ENCODE results near the gene RARRES1.

The RARRES1 gene, protein sequence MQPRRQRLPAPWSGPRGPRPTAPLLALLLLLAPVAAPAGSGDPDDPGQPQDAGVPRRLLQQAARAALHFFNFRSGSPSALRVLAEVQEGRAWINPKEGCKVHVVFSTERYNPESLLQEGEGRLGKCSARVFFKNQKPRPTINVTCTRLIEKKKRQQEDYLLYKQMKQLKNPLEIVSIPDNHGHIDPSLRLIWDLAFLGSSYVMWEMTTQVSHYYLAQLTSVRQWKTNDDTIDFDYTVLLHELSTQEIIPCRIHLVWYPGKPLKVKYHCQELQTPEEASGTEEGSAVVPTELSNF

DNA sequence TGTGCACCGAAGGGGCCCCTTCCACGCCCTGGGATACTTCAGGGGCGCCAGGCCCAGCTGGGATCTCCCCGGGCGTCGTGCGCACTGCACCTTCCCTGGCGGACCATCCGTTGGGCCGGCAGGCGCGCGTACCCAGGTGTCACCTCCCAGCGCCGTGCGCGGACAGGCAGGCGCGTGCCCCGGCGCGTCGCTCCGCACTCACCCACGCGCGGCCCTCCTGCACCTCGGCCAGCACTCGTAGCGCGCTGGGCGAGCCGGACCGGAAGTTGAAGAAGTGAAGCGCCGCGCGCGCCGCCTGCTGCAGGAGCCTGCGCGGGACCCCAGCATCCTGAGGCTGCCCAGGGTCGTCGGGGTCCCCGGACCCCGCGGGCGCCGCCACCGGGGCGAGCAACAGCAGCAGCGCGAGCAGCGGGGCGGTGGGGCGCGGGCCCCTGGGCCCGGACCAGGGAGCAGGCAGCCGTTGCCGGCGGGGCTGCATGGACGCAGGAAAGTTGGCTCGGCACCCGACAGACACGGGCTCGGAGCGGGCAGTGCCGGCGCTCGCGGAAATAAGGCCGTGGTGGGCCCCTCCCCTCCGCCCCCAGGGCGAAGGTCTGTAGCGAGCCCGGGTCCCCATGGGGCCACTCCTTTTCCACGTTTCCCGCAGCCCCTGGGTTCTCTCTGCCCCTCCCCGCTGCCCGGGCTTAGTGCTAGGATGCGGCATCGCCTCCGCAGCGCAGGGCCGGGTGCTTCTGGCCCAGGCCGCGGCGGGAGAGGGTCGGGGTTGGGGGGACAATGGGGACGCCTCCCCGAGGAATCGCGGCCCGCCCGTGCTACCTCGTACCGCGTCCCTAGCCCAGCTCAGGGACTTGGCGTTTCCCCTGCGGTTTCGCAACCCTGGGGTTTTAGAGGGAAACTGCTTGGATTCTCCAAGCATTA is at the start of gene RARRES1:
Gene RARRES1, minus strand, starts transcription at position 520 of the 918 bp plus-strand sequence. Its CDS starts 42 bp downstream, at position 478.
- H3K27ac Mint-ChIP-seq = no peak within 1 kb of the TSS
- H3K27me3 Mint-ChIP-seq (ENCODE audit: low read depth) = no peaks in the 10 kb centered on the region
- H3K9me3 Mint-ChIP-seq = no peaks in the 10 kb centered on the region
- peaks cover 2% of the 10 kb centered on the region for H3K36me3 Mint-ChIP-seq (ENCODE audit: low read depth)
- peaks cover 10% of the 10 kb centered on the region for H3K4me1 Mint-ChIP-seq (ENCODE audit: low read depth)
- H3K4me3 Mint-ChIP-seq = peak within 1 kb of the TSS; percentile 14

DNA sequence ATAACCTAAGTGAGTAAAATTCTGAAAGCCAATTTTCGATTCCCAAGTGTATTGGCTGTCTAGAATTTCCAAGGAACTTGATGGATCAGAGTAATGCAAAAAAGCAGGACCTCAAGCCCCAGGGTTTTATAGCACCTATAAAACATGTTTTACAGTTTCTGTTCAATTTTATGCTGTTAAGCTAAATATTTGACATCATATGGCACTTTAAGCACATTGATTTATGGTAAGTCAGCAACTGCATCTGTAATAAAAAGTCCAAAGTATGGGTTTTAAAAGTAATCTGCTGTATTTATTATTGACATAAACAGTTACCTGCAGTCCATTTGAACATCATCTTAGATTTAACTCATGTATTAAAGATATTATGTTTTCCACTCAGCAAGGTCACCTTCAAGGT is 49.6 kb upstream of the RARRES1 start:
- Mint-ChIP-seq H3K27me3 (ENCODE audit: low read depth) (no peaks in the 10 kb centered on the region), H3K9me3 (no peaks in the 10 kb centered on the region), H3K36me3 (ENCODE audit: low read depth) (no peaks in the 10 kb centered on the region), H3K4me1 (ENCODE audit: low read depth) (no peaks in the 10 kb centered on the region), H3K27ac (no peak overlapping the region), H3K4me3 (no peak overlapping the region)

DNA sequence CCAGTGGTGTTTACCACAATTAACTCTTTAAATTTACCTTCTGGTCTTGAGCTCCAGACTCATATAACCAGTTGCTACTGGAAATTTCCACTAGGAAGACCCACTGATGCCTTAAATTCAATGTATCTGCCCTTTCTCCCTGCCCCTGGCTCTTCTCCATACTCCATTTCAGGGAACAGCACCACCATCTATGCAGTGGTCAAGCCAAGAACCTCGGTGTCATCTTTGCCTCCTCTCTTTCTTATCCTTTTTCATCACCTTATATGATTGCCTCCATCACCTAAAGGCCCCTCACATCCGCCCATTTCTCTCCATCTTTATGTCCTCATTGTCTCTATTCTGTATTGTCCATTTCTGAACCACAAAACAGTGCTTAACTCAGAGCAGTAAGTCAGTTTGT is 48.9 kb upstream of the RARRES1 start:
- no peak overlapping the region for H3K27ac Mint-ChIP-seq
- H3K4me1 Mint-ChIP-seq (ENCODE audit: low read depth) = no peaks in the 10 kb centered on the region
- no peaks in the 10 kb centered on the region for H3K36me3 Mint-ChIP-seq (ENCODE audit: low read depth)
- no peaks in the 10 kb centered on the region for H3K27me3 Mint-ChIP-seq (ENCODE audit: low read depth)
- no peaks in the 10 kb centered on the region for H3K9me3 Mint-ChIP-seq
- H3K4me3 Mint-ChIP-seq = no peak overlapping the region

DNA sequence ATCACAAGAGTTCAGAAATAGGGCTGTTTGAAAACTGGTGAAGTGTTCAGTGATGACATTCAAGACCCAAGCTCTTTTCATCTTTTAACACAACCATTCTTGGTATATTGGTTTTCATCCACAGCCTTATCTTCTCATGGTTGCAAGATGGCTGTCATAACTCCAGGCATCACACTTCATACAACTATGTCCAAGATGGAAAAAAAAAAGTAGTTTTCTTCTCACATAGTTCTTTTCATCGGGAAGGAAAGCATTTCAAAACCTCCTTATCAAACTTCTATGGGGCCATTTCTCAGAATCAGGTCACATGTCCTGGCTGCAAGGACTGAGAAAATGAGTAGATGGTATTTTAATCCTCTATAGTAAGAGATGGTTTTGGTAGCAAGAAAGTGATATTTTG is 48.5 kb upstream of the RARRES1 start:
- H3K4me1 Mint-ChIP-seq (ENCODE audit: low read depth) = no peaks in the 10 kb centered on the region
- H3K27me3 Mint-ChIP-seq (ENCODE audit: low read depth) = no peaks in the 10 kb centered on the region
- no peaks in the 10 kb centered on the region for H3K9me3 Mint-ChIP-seq
- no peak overlapping the region for H3K27ac Mint-ChIP-seq
- no peak overlapping the region for H3K4me3 Mint-ChIP-seq
- no peaks in the 10 kb centered on the region for H3K36me3 Mint-ChIP-seq (ENCODE audit: low read depth)

DNA sequence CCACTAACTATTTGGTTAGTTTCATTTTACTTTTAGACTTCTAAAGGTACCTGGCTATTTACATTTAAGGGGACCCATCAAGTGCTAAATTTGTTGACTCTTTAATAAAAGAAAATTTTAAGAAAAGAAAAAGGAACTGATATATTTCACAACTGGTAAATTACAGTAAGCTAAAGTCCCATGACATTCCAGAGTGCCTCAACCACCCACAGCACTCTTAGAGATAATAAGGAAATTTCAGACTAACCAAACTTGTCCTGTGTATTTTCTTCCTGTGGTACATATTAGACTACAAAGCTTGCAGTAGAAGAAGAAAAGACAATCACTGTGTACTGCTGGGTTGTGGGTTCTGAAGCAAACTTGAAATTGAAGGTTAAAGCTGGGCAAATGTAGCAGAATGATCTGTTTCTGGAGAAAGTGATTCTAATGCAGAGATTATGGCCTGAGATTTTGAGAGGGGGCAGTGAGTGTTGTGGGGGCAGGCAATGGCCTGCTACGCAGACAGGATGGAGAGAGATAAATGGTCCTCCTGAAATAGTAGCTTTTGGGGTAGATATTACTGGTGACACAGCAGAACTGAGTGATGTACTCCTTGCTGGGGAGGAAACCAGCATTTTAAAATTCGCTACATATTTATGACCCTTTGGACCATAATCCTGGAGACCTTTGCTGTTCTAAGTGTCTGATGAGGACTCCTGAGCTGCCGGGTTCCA is 45.1 kb upstream of the RARRES1 start:
- Mint-ChIP-seq H3K36me3 (ENCODE audit: low read depth) (peaks cover 4% of the 10 kb centered on the region), H3K27ac (no peak overlapping the region), H3K4me3 (no peak overlapping the region), H3K9me3 (no peaks in the 10 kb centered on the region), H3K27me3 (ENCODE audit: low read depth) (no peaks in the 10 kb centered on the region), H3K4me1 (ENCODE audit: low read depth) (peaks cover 4% of the 10 kb centered on the region)

DNA sequence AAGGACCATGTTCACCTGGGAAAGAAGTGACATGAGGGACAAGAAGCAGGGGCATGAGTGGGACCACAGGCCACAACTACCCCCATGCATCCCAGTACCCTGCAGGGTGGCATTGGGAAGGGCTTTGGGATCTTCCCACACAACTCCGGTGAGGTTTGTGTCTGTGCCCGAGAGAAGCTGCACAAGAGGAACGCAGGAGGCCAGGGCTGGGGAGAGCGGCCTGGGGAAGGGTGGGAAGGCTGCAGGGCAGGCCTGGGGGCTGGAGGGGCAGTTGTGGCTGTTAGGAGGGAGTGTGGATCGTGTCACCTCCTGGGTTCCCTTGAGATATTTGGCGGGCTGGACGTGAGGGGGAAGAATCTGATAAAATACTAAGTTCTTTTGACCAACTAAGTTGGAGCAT is 44.3 kb upstream of the RARRES1 start:
- H3K27me3 Mint-ChIP-seq (ENCODE audit: low read depth) = no peaks in the 10 kb centered on the region
- H3K27ac Mint-ChIP-seq = no peak overlapping the region
- H3K4me3 Mint-ChIP-seq = no peak overlapping the region
- H3K9me3 Mint-ChIP-seq = no peaks in the 10 kb centered on the region
- H3K36me3 Mint-ChIP-seq (ENCODE audit: low read depth) = peaks cover 4% of the 10 kb centered on the region
- peaks cover 4% of the 10 kb centered on the region for H3K4me1 Mint-ChIP-seq (ENCODE audit: low read depth)

DNA sequence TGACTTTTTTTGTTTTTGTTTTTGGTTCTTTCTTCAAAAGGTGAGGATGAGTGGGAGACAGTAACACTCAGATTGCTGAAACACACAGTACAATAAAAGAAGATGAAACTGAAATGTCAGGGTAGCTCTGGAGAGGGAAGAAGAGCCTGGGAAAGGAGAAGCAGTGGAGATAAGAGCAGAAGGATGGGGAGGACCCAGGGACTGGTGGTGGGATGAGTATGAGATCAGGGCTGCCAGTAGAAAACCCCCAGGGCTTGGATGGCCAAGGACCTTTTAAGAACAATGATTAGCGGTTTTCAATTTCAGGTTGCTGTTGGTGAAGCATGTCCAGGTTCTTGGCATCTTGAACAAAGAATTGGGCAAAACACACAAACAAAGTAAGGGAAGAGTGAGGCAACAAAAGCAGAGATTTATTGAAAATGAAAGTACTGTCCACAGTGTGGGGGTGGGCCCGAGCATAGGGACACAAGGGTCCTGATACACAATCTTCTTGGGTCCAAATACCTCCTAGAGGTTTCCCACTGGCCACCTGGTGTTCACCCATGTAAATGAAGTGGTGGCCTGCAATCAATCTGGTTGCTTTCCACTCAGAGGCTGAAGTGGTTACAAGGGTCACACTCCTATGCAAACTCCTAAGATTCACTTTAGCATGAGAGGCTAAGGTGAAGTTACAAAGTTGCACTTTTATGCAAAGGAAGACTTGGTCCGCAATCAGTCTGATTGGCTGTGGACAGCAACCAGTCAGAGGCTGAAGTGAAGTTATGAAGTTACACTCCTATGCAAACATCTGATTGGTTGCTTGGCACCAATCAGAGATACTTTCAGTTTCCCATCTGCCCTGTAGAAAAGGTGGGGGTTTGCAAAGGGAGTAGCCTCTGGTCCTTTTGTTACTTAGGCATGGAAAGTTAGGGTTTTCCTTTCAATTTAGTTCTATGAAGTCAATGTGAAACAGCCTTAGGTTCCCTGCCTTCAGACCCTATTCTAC is 43.5 kb upstream of the RARRES1 start:
- Mint-ChIP-seq H3K9me3 (no peaks in the 10 kb centered on the region), H3K27ac (no peak overlapping the region), H3K4me3 (no peak overlapping the region)

DNA sequence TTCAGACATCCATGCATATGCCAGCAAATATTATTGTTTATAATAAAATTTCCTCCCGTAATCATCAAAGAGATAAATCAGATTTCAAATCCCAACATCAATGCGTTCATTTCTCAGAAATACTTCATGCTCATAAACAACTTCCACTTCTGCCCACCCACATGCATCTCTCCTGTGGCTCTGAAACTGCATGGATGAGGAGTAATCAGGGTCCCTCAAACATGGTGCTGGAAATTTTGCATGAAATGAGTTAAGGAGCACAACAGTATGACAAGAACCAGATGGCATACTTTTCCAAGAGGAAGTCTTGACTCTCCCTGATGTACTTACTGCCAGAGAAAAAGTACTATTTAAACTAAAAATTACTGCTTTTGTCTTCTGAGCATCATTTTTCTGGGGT is 42.7 kb upstream of the RARRES1 start:
- H3K9me3 Mint-ChIP-seq = no peaks in the 10 kb centered on the region
- peaks cover 4% of the 10 kb centered on the region for H3K36me3 Mint-ChIP-seq (ENCODE audit: low read depth)
- peaks cover 4% of the 10 kb centered on the region for H3K4me1 Mint-ChIP-seq (ENCODE audit: low read depth)
- H3K4me3 Mint-ChIP-seq = no peak overlapping the region
- no peaks in the 10 kb centered on the region for H3K27me3 Mint-ChIP-seq (ENCODE audit: low read depth)
- H3K27ac Mint-ChIP-seq = no peak overlapping the region

More for the DNA sequence above, 43.5 kb upstream of the RARRES1 start:
- Mint-ChIP-seq H3K4me1 (ENCODE audit: low read depth) (peaks cover 4% of the 10 kb centered on the region), H3K36me3 (ENCODE audit: low read depth) (peaks cover 4% of the 10 kb centered on the region), H3K27me3 (ENCODE audit: low read depth) (no peaks in the 10 kb centered on the region)

DNA sequence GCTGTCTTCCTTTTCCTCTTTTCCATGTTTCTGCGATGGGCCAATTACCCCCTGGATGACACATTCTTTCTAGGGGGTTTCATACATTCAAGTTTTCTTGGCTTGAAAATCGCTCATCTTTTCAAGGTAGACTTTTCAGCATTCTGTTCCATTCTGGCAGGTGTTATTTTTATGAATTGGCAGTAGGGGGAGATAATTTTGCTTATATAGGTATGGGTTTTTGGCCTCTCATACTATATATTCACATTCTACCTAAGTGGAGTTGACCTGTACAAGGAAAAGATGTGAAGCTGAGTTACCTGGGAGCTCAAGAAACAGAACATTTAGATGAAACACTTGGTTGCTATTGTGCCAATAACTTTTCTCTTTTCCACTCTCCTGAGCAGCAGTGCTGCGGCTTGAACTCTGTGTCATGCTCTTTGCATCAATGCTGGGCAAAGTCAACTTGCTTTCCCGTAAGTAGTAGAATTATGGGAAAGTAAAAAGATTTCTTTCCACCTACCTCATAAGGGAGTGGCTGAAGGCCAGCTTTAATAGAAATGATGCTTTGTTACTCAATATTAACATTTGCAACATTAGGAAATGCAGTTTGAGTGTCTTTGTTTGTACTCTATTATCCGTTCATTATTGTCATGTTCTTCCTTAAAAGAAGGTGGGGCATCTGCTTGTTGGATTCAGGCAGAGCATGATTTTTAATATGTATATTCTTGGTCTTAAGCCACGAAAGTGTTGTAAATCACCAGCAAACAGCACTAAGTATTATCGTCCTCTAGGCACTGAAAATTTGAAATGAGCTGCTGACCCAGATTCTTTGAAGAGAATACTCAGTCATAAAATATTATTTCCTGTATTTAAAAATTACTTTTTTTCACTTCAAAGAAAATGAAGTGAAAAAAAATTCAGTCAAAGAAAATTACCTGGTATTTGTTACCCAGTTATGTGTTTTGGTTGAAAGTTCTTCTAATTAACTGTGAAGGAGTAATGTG is 41.9 kb upstream of the RARRES1 start:
- Mint-ChIP-seq H3K27ac (no peak overlapping the region), H3K27me3 (ENCODE audit: low read depth) (no peaks in the 10 kb centered on the region), H3K36me3 (ENCODE audit: low read depth) (peaks cover 4% of the 10 kb centered on the region), H3K4me1 (ENCODE audit: low read depth) (peaks cover 4% of the 10 kb centered on the region), H3K4me3 (no peak overlapping the region), H3K9me3 (no peaks in the 10 kb centered on the region)

DNA sequence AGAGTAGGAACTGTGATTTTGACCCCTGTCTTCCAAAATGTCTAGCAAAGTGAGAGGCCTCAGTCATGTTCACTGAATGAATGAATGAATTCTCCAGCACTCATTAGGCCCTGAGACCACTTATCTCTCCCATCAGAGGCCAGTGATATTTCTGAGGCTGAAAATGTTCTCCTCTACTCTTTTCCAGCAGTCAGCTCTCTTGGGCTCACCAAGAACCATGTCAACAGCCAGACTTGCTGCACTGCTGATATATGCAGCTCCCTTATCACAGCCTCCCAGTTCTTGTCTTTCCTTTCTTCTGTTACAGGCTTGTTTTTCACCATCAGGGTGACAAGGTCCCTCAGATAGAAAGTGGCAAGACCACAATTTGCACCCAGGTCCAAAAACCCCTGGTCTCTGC is 40.9 kb upstream of the RARRES1 start:
- H3K27me3 Mint-ChIP-seq (ENCODE audit: low read depth) = no peaks in the 10 kb centered on the region
- peaks cover 4% of the 10 kb centered on the region for H3K4me1 Mint-ChIP-seq (ENCODE audit: low read depth)
- no peak overlapping the region for H3K27ac Mint-ChIP-seq
- H3K9me3 Mint-ChIP-seq = no peaks in the 10 kb centered on the region
- H3K36me3 Mint-ChIP-seq (ENCODE audit: low read depth) = peaks cover 4% of the 10 kb centered on the region
- no peak overlapping the region for H3K4me3 Mint-ChIP-seq

DNA sequence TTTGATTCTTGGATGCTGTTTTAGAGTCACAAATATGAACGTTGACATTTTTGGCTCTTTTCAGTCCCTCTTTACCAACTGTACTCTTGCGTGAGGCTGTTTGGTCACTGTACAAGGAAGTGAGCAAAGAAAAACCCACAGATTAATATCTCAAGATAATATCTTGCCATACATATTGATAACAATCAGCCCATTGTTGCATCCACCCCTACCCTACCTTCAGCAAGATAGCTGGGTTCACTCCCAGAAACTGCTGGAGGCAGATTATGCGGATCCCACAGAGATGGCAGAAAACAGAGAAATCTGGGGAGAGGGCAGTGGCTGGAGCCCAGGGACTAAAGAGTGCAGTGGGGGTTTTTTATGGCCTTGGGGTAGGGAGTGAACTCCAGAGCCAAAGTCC is 39.7 kb upstream of the RARRES1 start:
- H3K27me3 Mint-ChIP-seq (ENCODE audit: low read depth) = no peaks in the 10 kb centered on the region
- H3K27ac Mint-ChIP-seq = no peak overlapping the region

DNA sequence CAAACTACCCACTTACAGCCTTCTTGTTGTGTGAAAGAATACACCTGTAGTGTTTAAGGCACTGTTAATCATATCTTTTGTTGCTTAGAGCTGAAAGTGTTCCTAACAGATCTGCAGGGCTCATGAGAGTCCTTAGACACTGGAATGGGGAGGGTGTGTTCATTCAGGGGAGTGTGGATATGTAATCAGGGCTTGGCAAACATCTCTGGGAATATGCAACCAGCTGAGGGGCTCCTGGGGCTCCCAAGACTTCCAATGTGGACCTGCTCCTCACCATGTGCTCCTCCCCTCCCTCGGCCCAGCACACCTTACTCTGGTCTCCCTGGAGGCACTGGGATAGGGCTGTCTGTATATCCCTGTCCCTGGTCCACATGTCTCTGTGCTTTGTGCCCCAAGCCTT is 39.3 kb upstream of the RARRES1 start:
- no peak overlapping the region for H3K27ac Mint-ChIP-seq

More for the DNA sequence above, 39.7 kb upstream of the RARRES1 start:
- H3K4me1 Mint-ChIP-seq (ENCODE audit: low read depth) = peaks cover 4% of the 10 kb centered on the region
- no peaks in the 10 kb centered on the region for H3K9me3 Mint-ChIP-seq
- H3K4me3 Mint-ChIP-seq = no peak overlapping the region
- peaks cover 4% of the 10 kb centered on the region for H3K36me3 Mint-ChIP-seq (ENCODE audit: low read depth)

More for the DNA sequence above, 39.3 kb upstream of the RARRES1 start:
- Mint-ChIP-seq H3K9me3 (no peaks in the 10 kb centered on the region), H3K36me3 (ENCODE audit: low read depth) (peaks cover 4% of the 10 kb centered on the region), H3K27me3 (ENCODE audit: low read depth) (no peaks in the 10 kb centered on the region), H3K4me3 (no peak overlapping the region), H3K4me1 (ENCODE audit: low read depth) (peaks cover 4% of the 10 kb centered on the region)

All from T-helper 1 cell treated with Interleukin-12 subunit alpha and Interleukin-12 subunit beta and Interleukin-4 antibody, amounts not matched to agents 30 μg/mL and 1 μg/mL, for 36 hours (primary cell).